ENCODE measurements around the gene NMT1.

NMT1 gene

GRCh38 chr17:45115871-45116270 is 54.8 kb downstream of the NMT1 start:
- no peak for TF ChIP-seq FOXM1 (IDR thresholded peaks at IDR 0.05; ENCODE audit: borderline replicate concordance, low read depth)
- TF ChIP-seq CREB1 (IDR thresholded peaks at IDR 0.05; ENCODE audit: low read depth) = no peak
- no peak for TF ChIP-seq CEBPB (IDR thresholded peaks at IDR 0.05)
- TF ChIP-seq ZBTB7A (IDR thresholded peaks at IDR 0.05; ENCODE audit: low read depth) = no peak
- TF ChIP-seq MAX (IDR thresholded peaks at IDR 0.05) = no peak
- TF ChIP-seq EP300 (IDR thresholded peaks at IDR 0.05; ENCODE audit: borderline replicate concordance) = no peak
- no peak for TF ChIP-seq USF1 (IDR thresholded peaks at IDR 0.05)
- no peak for TF ChIP-seq TCF12 (IDR thresholded peaks at IDR 0.05; ENCODE audit: low read depth)
- TF ChIP-seq YY1 (IDR thresholded peaks at IDR 0.05; ENCODE audit: low read depth) = no peak
- no peak for TF ChIP-seq NFIC (IDR thresholded peaks at IDR 0.05)
- no peak for TF ChIP-seq REST (IDR thresholded peaks at IDR 0.05; ENCODE audit: low read depth)
- TF ChIP-seq RAD21 (IDR thresholded peaks at IDR 0.05; ENCODE audit: low read depth) = no peak
- TF ChIP-seq TAF1 (IDR thresholded peaks at IDR 0.05; ENCODE audit: low read depth) = no peak
- TF ChIP-seq TEAD4 (IDR thresholded peaks at IDR 0.05) = no peak
- no peak for TF ChIP-seq EGR1 (IDR thresholded peaks at IDR 0.05)

GRCh38 chr17:45116434-45117016 is 55.4 kb downstream of the NMT1 start:
- no peak for TF ChIP-seq ZBTB7A (IDR thresholded peaks at IDR 0.05; ENCODE audit: low read depth)
- TF ChIP-seq TAF1 (IDR thresholded peaks at IDR 0.05; ENCODE audit: low read depth) = no peak
- no peak for TF ChIP-seq TCF12 (IDR thresholded peaks at IDR 0.05; ENCODE audit: low read depth)
- TF ChIP-seq EP300 (IDR thresholded peaks at IDR 0.05; ENCODE audit: borderline replicate concordance) = no peak
- no peak for TF ChIP-seq REST (IDR thresholded peaks at IDR 0.05; ENCODE audit: low read depth)
- TF ChIP-seq RAD21 (IDR thresholded peaks at IDR 0.05; ENCODE audit: low read depth) = no peak
- TF ChIP-seq YY1 (IDR thresholded peaks at IDR 0.05; ENCODE audit: low read depth) = no peak
- no peak for TF ChIP-seq EGR1 (IDR thresholded peaks at IDR 0.05)
- TF ChIP-seq NFIC (IDR thresholded peaks at IDR 0.05) = no peak
- no peak for TF ChIP-seq CEBPB (IDR thresholded peaks at IDR 0.05)

GRCh38 chr17:45117334-45117733 is 56.2 kb downstream of the NMT1 start:
- no peak for TF ChIP-seq CEBPB (IDR thresholded peaks at IDR 0.05)
- no peak for TF ChIP-seq RAD21 (IDR thresholded peaks at IDR 0.05; ENCODE audit: low read depth)
- TF ChIP-seq MAX (IDR thresholded peaks at IDR 0.05) = no peak
- no peak for TF ChIP-seq EP300 (IDR thresholded peaks at IDR 0.05; ENCODE audit: borderline replicate concordance)
- no peak for TF ChIP-seq USF1 (IDR thresholded peaks at IDR 0.05)
- TF ChIP-seq NFIC (IDR thresholded peaks at IDR 0.05) = no peak
- no peak for TF ChIP-seq ZBTB7A (IDR thresholded peaks at IDR 0.05; ENCODE audit: low read depth)
- TF ChIP-seq CREB1 (IDR thresholded peaks at IDR 0.05; ENCODE audit: low read depth) = no peak
- no peak for TF ChIP-seq TEAD4 (IDR thresholded peaks at IDR 0.05)
- TF ChIP-seq REST (IDR thresholded peaks at IDR 0.05; ENCODE audit: low read depth) = no peak
- no peak for TF ChIP-seq TAF1 (IDR thresholded peaks at IDR 0.05; ENCODE audit: low read depth)
- no peak for TF ChIP-seq EGR1 (IDR thresholded peaks at IDR 0.05)
- TF ChIP-seq YY1 (IDR thresholded peaks at IDR 0.05; ENCODE audit: low read depth) = no peak
- no peak for TF ChIP-seq FOXM1 (IDR thresholded peaks at IDR 0.05; ENCODE audit: borderline replicate concordance, low read depth)
- no peak for TF ChIP-seq TCF12 (IDR thresholded peaks at IDR 0.05; ENCODE audit: low read depth)
